PC-3 (cell line): ENCODE results near the gene S100A5.

Experiments
- EZH2 ChIP-seq: fragments of 300-600 bp; sonication (generic); IDR thresholded peaks from one replicate; pipeline ENCODE4 v1.6.1; 2017; ENCODE audit warnings: antibody characterized with exemption, mild to moderate bottlenecking, low read length; ENCODE audit not compliant: unreplicated experiment
- EZH2phosphoT487 ChIP-seq: fragments of 300-600 bp; sonication (generic); IDR thresholded peaks from 2 replicates; pipeline ENCODE4 v1.6.1; 2018; ENCODE audit warnings: mild to moderate bottlenecking, antibody characterized with exemption, low read length, borderline replicate concordance
- TF ChIP-seq, protein P1 (sequence below): fragments of 300-600 bp; sonication (generic); conservative IDR thresholded peaks from 2 replicates; pipeline ENCODE4 v1.5.1; 2017; ENCODE audit warnings: antibody characterized with exemption, low read depth, mild to moderate bottlenecking, low read length

DNA sequence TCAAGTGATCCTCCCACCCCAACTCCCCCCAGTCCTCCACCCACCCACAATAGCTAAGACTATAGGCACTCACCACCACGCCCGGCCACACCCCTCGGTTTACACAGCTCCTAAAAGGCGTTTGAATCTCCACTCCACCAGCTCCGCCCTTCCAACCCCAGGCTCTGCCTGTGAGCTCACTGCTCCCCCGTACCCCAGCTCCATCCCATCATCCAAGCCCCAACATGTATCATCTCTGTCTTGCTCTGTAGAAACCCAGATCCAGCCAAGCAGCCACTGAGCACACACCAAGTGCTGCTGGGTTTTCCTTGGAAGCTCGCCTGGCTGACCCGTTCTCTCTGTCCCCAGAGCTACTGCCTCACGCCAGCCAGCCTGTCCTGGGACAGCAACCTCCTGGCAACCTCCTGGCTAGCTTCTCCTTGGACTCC, 36.9 kb upstream of the S100A5 start:
- TF ChIP-seq, protein P1, sequence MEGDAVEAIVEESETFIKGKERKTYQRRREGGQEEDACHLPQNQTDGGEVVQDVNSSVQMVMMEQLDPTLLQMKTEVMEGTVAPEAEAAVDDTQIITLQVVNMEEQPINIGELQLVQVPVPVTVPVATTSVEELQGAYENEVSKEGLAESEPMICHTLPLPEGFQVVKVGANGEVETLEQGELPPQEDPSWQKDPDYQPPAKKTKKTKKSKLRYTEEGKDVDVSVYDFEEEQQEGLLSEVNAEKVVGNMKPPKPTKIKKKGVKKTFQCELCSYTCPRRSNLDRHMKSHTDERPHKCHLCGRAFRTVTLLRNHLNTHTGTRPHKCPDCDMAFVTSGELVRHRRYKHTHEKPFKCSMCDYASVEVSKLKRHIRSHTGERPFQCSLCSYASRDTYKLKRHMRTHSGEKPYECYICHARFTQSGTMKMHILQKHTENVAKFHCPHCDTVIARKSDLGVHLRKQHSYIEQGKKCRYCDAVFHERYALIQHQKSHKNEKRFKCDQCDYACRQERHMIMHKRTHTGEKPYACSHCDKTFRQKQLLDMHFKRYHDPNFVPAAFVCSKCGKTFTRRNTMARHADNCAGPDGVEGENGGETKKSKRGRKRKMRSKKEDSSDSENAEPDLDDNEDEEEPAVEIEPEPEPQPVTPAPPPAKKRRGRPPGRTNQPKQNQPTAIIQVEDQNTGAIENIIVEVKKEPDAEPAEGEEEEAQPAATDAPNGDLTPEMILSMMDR: no peak
- TF ChIP-seq EZH2: no peak
- no peak for TF ChIP-seq EZH2phosphoT487
